HG03457 (cell line): ENCODE measurements around the gene GRIA4.

Source experiments
- ATAC-seq: cut with Tn5 transposase; IDR thresholded peaks from one replicate; pipeline ENCODE4 v1.9.1; 2021; ENCODE audit warnings: moderate number of reproducible peaks; ENCODE audit not compliant: unreplicated experiment

Gene GRIA4

DNA sequence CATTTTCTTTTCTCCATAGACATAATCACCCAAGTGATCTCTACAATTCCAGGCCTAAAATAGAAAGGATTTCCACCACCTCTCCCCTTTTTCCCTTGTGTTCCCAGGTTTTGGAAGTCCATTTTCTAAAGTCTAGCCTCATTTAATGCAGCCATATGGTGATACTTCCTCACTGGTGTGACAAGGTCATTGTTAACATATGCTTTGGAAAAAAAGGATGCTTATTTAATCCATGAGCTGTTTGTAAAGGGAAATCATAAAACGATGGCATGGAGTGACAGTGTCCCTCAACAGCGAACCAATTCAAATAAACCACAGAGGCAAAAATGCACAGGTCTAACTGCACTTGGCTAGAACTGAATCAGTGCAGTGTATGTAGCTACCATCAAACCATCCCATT is 26.6 kb downstream of the GRIA4 start:
- no peak for ATAC-seq

DNA sequence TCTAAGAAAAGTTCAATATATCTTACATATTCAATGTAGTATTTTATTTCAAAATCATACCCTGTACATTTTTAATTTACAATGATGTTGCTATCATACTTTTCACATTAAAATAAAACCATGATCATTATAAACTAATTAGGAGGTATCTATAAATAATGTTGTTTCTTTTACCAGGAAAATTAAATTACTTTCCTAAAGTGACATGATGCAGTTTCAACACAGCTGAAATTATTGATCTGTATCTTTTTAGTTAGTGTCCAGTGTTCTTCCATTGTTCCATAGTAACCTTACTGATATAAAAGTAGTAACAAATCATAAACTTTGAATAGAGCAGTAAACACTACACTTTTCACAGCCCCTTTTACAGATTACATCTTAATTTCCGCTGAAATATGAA is 29.7 kb downstream of the GRIA4 start:
- ATAC-seq = no peak

DNA sequence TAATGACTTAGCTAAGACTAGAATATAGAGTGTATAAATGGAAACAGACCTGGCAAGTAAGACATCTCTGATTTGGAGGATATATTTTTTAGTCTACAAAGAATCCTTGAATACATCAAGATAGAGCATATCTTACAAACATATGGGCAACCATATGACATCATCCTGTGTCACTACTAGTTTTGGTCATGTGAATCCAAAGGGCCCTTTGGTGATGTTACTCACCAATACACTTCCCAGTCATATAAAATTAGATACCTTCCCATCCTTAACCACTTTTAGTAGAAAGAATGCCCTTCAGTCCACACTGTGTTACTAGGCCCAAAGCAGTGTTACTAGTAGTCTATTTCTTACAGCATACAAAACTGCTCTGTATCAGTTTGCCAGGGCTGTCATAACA is 31.6 kb downstream of the GRIA4 start:
- ATAC-seq = no peak

DNA sequence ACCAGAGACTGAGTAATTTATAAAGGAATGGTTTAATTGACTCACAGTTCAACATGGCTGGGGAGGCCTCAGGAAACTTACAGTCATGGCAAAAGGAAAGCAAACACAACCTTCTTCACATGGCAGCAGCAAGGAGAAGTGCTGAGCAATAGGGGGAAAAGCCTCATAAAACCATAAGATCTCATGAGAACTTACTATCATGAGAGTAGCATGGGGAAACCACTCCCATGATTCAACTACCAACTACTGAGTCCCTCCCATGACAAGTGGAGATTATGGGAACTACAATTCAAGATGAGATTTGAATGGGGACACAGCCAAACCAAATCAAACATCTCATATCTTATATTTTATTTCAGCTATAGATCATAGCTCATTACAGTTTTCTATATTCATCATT is 33.0 kb downstream of the GRIA4 start:
- no peak for ATAC-seq

DNA sequence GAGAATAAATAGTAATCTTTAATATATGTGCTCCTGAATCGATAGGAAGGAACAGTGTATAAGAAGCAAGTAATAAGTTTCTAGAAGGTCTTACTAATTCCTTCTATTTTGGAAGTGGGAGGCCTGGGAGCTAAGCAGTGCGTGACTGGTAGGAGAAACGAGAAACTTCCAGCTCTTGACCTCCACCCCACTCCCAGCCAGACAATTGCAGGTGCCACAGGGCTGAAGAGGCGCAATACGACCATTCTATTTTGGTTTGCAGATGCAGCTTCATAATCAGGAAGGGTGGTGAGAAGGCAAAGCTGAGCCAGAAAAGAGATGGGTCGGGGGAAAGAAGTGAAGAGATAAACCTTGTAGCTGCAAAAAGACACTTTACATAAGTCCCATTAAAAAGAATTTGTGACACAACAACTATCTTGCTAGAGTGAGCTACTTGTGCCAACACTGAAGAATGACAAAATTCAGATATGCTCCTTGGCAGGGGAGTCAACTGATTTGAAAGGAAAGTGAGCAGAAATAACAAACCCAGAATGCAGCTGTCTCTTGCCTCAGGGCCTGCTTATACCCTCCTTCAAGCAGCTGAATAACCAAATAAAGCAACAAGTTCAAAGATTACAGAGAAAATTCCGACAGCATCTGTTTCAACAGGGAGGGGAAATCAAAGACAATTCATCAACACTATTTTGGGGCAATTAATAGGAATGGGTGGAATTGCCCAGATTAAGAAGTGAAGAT is 35.1 kb downstream of the GRIA4 start:
- no peak for ATAC-seq

DNA sequence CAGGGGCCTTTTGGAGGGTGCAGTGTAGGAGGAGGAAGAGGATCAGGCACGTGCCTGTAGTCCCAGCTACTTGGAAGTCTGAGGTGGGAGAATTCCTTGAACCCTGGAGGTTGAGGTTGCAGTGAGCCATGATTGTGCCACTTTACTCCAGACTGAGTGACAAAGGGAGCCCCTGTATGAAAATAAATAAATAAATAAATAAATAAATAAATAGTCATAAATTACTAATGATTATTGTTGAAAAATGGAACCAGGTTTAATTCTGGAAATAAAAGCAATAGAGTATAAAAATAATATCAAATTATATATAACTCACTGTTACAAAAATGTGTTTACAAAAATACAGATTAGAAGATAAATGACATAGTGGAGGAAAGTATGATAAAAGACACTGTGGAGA is 37.9 kb downstream of the GRIA4 start:
- ATAC-seq = no peak

DNA sequence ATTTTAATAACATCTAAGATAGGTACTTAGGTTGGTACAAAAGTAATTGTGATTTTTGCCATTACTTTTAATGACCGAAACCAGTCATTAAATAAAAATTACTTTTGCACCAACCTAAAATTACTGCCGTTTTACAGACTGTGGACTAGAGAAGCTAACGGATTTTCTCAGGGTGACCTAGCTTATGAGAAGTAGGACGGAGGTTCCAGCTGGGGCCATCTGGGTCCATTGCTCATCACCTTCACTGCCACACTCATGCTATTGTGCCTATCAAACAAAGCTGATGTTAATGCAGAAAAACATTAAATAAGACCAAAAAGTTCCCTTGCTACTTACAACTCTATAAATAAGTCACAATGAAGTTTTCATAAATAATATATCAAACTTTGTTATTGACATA is 38.9 kb downstream of the GRIA4 start:
- ATAC-seq = no peak

DNA sequence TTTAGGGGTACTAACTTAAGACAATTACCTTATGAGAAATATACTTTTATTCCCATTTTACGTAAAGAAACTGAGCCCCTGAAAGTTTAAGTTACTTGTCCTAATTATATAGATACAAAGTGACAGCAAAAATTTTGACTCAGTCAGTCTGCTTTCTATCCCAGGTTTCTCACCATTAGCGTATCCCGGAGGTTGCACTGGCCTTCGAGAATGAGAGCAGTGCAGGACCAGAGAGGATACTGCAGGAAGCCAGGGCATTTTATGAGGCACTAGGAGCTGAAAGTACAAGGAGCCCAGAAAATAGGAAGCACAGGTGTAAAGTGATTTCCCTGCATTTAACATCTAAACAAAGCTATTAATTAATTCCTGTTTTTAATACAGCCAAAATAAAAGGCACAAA is 55.4 kb downstream of the GRIA4 start:
- ATAC-seq = no peak

DNA sequence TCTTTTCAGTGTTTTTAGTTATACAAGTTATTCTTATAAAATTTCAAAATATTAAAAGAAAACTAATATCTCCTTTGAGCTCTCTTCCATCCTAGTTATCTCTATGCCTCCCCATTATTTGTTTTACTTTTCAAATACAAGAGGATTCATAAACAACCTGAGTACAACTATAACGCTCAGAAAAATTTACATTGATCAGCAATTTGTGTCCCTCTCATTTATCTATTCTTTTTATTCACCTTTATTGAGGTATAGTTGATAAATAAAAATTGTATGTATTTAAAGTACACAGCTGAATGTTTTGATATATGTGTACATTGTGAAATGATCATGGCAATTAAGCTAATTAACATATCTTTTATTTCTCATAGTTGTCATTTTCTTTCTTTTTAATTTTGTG is 57.6 kb downstream of the GRIA4 start:
- ATAC-seq = no peak

DNA sequence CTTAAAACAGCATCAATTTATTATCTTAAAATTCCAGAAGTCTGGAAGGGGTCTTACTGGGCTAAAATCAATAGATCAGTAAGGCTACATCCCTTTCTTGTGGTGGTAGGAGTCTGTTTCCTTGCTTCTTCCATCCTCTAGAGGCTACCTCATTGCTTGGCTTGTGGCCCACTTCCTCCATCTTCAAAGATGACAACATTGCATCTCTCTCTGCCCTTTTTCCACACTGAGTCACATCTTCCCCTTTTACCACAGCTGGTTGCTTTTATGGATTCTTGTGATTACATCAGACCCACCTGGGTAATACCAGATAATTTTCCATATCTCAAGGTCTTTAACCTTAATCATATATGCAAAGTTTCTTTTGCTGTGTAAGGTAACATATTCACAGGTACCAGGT is 60.9 kb downstream of the GRIA4 start:
- no peak for ATAC-seq

DNA sequence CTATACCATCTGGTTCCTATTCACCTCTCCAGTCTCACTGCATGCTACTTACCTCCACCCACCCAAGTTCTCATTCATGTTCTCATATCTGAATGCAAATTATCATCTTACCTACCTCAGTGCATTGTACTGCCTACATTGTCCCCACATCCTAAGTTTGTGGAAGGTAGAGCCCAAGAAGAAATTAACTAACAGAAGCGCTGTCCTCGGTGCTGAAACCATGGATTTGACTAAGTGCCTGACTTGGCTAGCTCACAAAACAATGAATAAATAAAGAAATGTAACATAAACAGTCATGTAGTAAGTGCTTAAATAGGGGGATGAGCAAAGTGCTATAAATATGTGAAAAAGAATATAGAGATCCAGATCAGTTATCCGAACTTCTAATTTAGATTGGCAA is 63.2 kb downstream of the GRIA4 start:
- ATAC-seq = no peak

DNA sequence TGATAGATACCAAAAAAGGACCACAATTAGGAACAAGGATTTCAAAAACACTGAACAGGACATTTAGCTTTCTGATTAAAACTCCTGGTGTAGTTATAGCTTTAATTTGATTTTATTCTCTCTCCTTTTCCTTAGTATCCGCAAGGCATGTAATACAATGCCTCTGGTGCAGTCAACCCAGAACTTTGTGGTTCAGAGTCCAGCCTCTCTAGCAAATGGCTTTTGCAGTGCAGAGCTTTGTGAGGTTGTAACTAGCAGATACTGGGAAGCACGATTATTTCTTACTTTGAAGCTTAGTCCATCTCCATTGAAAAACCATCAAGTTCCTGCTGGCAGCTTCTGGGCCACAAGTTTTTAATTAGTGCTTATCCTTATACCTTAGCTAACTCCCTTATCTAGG is 79.8 kb downstream of the GRIA4 start:
- no peak for ATAC-seq

DNA sequence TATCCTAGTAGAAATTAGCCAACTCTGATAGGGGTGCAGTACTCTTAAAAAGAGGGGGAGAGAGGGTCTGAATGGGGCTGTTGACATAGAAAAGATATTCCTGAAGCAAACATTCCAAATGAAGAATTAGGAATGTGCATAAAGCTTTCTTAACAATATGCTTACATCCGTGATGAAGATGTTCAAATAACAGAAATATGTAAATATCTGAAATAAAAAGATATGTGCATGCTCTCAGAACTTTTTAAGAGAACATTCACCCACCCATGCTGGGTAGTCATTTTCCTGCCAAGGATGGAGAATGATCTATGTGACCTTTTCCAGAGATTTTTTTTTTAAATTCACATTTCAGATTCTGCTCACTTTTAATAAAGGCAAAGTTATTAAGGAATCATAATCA is 80.6 kb downstream of the GRIA4 start:
- ATAC-seq = no peak

DNA sequence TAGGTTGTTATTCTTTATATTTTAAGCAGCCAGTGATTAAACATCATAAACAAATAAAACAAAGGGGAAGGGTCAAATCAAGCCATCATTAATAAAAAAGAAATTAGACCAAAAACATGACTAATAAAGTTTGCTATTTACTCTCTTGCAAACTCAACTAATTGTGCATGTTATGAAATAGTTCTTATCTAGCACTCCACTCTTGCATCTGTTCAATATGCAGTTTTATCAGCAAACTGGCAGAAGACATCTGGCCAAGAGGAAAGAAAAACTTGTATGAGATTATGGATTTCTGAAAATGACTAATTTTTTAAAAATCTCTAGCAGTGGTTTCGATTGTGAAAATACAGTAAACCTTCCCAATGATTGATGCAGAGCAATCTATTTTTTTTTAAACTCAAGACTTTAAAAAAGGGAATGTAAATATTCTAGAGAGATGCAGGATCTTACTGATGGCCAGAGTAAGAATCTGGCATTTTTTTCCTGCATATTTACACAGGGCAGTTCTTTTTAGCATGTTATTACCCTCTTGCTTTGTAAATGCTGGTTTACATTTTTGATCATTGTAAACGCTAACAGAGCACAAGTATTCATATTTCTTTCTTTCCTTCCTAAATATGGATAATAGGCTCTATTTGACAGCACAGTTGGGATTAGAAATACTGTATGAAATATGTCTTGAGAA is 83.3 kb downstream of the GRIA4 start:
- ATAC-seq = no peak

DNA sequence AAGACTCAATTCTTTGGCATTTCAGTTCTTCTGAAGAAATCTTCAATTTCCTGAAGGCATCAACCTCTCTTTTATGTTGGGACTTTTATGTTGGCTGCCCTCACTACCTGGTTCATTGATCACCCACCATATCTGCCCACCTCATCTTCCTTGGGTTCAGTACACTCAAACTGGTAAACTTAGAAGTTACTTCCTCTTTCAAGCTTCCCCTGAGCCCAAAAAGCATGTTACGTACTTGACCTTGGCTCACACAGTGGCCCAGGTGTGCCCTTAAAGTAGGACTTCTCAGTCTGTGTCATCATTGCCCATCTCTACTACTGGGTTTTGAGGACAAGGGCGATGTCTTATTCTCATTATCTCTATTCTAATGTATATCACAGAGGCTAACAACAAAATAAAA is 86.1 kb downstream of the GRIA4 start:
- ATAC-seq = no peak

DNA sequence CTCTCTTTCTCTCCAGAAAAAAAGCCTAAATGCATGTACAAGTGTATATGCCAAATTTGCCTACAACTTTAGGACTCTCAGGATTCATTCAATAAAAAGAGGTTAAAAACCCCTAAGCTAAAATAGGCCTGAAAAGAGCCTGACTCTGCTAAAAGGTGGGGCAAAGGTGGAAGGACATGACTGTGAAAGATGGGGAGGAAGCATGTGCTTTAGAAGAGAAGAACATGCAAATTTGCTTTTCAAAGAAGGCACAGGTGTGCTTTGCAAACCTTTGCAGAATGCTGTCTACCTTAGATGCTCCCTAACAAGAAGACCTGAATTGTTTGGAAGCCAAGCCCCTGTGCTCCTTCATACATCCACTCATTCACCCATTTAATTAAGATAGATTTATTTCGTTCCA is 87.4 kb downstream of the GRIA4 start:
- no peak for ATAC-seq

DNA sequence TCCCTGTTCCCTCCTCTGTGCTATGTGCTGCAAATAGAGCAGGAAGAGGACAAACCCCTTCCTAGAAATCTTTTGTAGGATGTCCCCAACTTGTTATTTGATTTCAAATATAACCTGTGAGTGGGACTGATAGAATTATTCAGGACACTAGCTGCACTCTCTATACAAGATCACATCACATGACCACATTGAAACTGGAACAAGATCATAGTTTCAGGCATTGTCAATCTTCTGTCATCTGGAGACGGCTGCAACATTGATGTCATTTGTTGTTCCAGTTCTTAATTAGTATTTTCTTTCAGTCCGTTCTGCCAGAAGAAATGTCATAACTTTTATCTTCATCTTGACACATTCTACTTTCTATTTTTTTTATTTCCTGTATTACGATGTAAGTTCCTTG is 89.3 kb downstream of the GRIA4 start:
- ATAC-seq = no peak

DNA sequence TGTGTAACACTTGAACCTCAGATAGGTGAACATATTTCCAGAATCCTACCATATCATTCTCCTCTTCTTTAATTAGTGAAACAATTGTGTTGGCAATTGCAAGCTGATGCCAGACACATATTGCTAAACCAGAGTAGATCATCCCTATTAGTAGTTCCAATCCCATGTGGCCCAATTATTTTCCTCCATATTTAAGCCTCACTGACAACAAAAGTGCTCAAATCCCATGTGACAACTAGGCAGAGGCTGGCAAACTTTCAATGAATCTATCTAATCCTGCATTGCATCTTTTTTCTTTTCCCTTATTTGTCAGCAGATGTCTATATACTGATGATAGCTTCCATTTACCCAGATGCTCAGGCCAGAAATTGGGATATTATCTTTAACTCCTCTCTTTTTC is 90.4 kb downstream of the GRIA4 start:
- ATAC-seq = no peak

DNA sequence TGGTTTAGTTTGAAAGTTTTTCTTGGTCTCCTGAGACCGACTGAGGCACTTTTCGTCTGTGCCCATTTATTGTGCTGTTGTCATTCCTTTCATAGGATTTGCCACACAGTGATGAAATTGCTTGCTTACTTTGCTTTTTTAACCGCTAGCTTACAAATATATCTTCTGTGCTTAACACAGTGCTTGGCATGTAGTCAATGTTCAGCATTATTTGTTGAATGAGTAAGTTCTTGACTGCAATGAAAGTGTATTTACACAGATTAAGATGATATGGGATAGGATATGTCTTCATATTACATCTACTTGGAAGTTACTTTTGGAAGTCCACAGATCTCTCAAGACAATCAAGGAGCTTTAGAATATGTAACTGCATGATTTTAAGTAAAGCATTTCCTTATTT is 91.2 kb downstream of the GRIA4 start:
- ATAC-seq = no peak

DNA sequence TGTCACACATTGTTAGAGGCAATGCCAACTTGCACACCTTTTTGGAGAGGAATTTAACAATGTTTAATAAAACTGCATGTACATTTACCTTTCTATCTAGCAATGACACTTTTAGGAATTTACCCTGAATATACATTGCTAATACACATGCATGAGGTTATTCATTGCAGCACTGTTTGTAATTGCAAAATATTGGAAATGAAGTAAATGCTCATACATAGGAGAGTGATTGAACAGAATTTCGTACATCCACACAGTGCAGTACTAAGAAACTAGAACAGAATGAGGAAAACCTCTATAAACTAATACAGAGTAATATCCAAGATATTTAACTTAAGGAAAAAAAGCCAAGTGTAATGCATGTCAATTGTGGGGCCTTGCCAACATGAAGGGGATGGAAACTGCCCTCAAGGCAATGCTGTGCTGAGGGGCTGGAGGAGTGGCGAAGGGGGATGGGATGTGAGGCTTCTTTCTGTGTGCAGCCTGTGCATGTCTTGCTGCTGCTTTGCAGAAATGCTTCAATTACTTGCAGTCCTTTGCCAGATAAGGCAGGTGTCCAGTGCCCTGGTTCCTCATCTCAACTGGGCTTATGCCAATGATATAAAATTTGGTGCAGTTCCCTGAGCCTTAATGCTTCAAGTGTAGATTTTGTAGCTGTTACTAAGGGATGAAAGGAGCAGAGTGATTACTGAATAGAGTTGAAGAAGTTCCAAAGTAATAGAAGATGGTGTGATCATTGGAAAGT is 96.1 kb downstream of the GRIA4 start:
- ATAC-seq = no peak

DNA sequence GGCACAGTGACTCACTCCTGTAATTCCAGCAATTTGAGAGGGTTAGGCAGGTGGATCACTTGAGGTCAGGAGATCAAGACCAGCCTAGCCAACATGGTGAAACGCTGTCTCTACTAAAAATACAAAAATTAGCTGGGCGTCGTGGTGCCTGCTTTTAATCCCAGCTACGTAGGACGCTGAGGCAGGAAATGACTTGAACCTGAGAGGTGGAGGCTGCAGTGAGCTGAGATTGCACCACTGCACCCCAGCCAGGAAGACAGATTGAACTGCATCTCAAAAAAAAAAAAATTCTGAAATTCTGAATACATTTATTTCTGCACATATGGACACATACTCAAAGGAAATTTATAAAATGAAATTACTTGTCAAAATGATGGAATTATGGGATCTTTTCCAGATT is 103.2 kb downstream of the GRIA4 start:
- no peak for ATAC-seq

DNA sequence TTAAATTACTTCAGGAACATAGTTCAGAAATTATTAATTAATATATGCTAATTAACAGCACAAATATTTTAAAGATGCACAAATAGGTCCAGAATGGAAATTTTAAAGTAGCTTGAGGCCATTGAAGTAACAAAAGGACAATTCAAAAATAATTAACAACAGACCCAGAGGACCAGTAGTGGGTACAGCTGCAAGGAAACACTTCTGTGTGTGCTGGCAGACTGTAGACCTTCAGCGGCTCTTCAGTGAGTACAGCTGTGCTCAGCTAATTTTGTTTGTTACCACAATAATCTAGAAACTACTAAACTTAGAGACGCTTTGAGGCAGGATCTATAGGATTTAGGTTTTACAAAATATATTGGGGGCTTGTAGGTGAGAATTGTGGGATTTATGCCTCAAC is 103.8 kb downstream of the GRIA4 start:
- no peak for ATAC-seq
